GM12878 (cell line): ENCODE results near the gene CDHR4. TPM values are rescaled to one million over a fixed set of nuclear protein-coding genes. Genes with fewer than 3 reads are reported as not detected.

ENCODE experiments used
- ATAC-seq: fragments of 200-7000 bp; cut with Tn5 transposase; 3 replicates; pipeline ENCODE4 v1.9.1; 2020; ENCODE audit warnings: mild to moderate bottlenecking, moderate library complexity
- BruUV-seq: library from RNA; stranded (reverse); fragments of 400-500 nt; replicated peaks from 2 replicates; lab custom pipeline; 2021; lab: Mats Ljungman, UMichigan
- CTCF ChIA-PET: fragments of 300-600 bp; sonication (Branson Sonifier 250); formaldehyde crosslinking; extraction: SDS; loops from one replicate; lab custom pipeline; 2021; ENCODE audit warnings: inconsistent platforms; lab: Yijun Ruan, JAX
- POLR2A ChIA-PET: fragments of 350-600 bp; formaldehyde crosslinking; extraction: SDS; loops from one replicate; lab custom pipeline; 2021; ENCODE audit warnings: inconsistent platforms; lab: Charles Lee
- RAD21 ChIA-PET: fragments of 300-600 bp; sonication (Branson Sonifier 250); formaldehyde crosslinking; loops from one replicate; lab custom pipeline; 2023; ENCODE audit warnings: antibody characterized with exemption; ENCODE audit not compliant: unreplicated experiment; lab: Charles Lee
- SMC1A ChIA-PET: fragments of 300-600 bp; sonication (Branson Sonifier 250); formaldehyde crosslinking; loops from one replicate; lab custom pipeline; 2023; ENCODE audit not compliant: unreplicated experiment, uncharacterized antibody; lab: Charles Lee
- DNase-seq: peaks from one replicate; pipeline ENCODE4 v3.0.0-alpha.2; 2011; ENCODE audit warnings: low read depth, low spot score
- FAIRE-seq: peaks from 3 replicates; lab custom pipeline; 2011; peaks lifted over from hg19 to GRCh38; lab: Jason Lieb, UNC
- H2AFZ ChIP-seq: 2 replicates; pipeline ENCODE4 v1.6.0; 2011; ENCODE audit warnings: low read depth, low read length, control low read depth; ENCODE audit not compliant: control insufficient read depth
- H3K27ac ChIP-seq: 2 replicates; pipeline ENCODE4 v1.5.1; 2011; ENCODE audit warnings: control low read depth; ENCODE audit not compliant: control insufficient read depth, insufficient read depth
- H3K27me3 ChIP-seq, 2 experiments: replicated peaks in 1 of 2; 2 replicates each; pipeline versions ENCODE4 v1.6.0 to v1.6.1; 2011; ENCODE audit warnings: low read length in 1 of 2; ENCODE audit not compliant: control insufficient read depth in 2 of 2, insufficient read depth in 2 of 2
- H3K36me3 ChIP-seq, 2 experiments: 2 replicates each; pipeline ENCODE4 v1.5.1; 2011; ENCODE audit warnings: low read length in 1 of 2; ENCODE audit not compliant: control insufficient read depth in 2 of 2, insufficient read depth in 2 of 2
- H3K4me1 ChIP-seq: 2 replicates; pipeline ENCODE4 v1.6.1; 2011; ENCODE audit warnings: mild to moderate bottlenecking, low read length, moderate library complexity, mixed read lengths; ENCODE audit not compliant: control insufficient read depth, insufficient read depth
- H3K4me2 ChIP-seq: 2 replicates; pipeline ENCODE4 v1.6.0; 2011; ENCODE audit warnings: control low read depth; ENCODE audit not compliant: control insufficient read depth, insufficient read depth
- H3K4me3 ChIP-seq: fragments of 200-600 bp; sonication (generic); 2 replicates; pipeline ENCODE4 v1.5.1; 2016
- H3K79me2 ChIP-seq: 2 replicates; pipeline ENCODE4 v1.6.0; 2011; ENCODE audit warnings: low read length; ENCODE audit not compliant: control insufficient read depth, insufficient read depth
- H3K9ac ChIP-seq: 2 replicates; pipeline ENCODE4 v1.8.0; 2011; ENCODE audit warnings: low read length, control low read depth, mixed read lengths; ENCODE audit not compliant: control insufficient read depth, insufficient read depth
- H3K9me3 ChIP-seq: replicated peaks from 3 replicates; pipeline ENCODE4 v1.5.1; 2011; ENCODE audit warnings: mild to moderate bottlenecking, low read length; ENCODE audit not compliant: control insufficient read depth, insufficient read depth
- H4K20me1 ChIP-seq: 2 replicates; pipeline ENCODE4 v1.6.0; 2011; ENCODE audit not compliant: control insufficient read depth, insufficient read depth
- CEBPB ChIP-seq, 2 experiments: fragments of 150-350 bp in 1 of 2; IDR thresholded peaks; 2 replicates each; pipeline ENCODE4 v1.6.1; 2012 to 2014; ENCODE audit warnings: low read depth in 2 of 2, low read length in 2 of 2, borderline replicate concordance in 1 of 2, inconsistent platforms in 1 of 2
- HDAC6 ChIP-seq: fragments of 200-600 bp; sonication (generic); IDR thresholded peaks from one replicate; pipeline ENCODE4 v1.8.0; 2017; ENCODE audit warnings: antibody characterized with exemption; ENCODE audit not compliant: unreplicated experiment
- KDM1A ChIP-seq: fragments of 200-600 bp; sonication (generic); IDR thresholded peaks from 2 replicates; pipeline ENCODE4 v1.6.1; 2016; ENCODE audit warnings: borderline replicate concordance
- MEF2A ChIP-seq: IDR thresholded peaks from 2 replicates; pipeline ENCODE4 v1.6.1; 2011; ENCODE audit warnings: low read depth, mild to moderate bottlenecking, low read length, moderate library complexity; ENCODE audit not compliant: insufficient read depth
- PML ChIP-seq: IDR thresholded peaks from 2 replicates; pipeline ENCODE4 v1.6.1; 2012; ENCODE audit warnings: low read length, inconsistent platforms
- RUNX3 ChIP-seq: IDR thresholded peaks from 2 replicates; pipeline ENCODE4 v1.6.1; 2012; ENCODE audit warnings: low read length, inconsistent platforms
- SMC3 ChIP-seq: IDR thresholded peaks from 2 replicates; pipeline ENCODE4 v1.6.1; 2011; ENCODE audit warnings: low read length, improper control_type of control experiment, borderline replicate concordance
- WGBS: methylation state at CpG from one replicate; pipeline ENCODE4 v1.1.6; 2016; ENCODE audit warnings: low lambda C conversion rate; ENCODE audit not compliant: insufficient replicate concordance, insufficient coverage; ENCODE audit errors: missing lambda C conversion rate; 5-methylcytosine and 5-hydroxymethylcytosine counted together
- in situ Hi-C: fragments of 300-500 bp; cut with MboI; formaldehyde crosslinking; loops from 9 replicates; pipeline ENCODE4 v1.14.3; 2018; ENCODE audit warnings: mixed read lengths
- intact Hi-C: fragments of 100-400 bp; cut with micrococcal nuclease; formaldehyde crosslinking; loops from one replicate; pipeline ENCODE4 v1.14.2; 2022; ENCODE audit not compliant: unreplicated experiment
- polyA plus RNA-seq, 11 experiments: library from polyadenylated mRNA; depleted of rRNA in 4 of 11; unstranded in 6 of 11; stranded (reverse) in 5 of 11; fragments of >200 nt; fragmentation: Nextera tagmentation in 4 of 11; fragmentation: Illumina TruSeq in 1 of 11; extraction: Ambion mirVana in 4 of 11; extraction: Trizol in 1 of 11; gene quantifications; 1 replicate in 1 of 11; 2 replicates in 10 of 11; pipeline versions ENCODE4 v1.2.1 to v1.2.3, GENCODE V29; 2011 to 2016; ENCODE audit warnings: inconsistent platforms in 2 of 11, missing spikeins in 2 of 11, low read depth in 1 of 11
- total RNA-seq, 4 experiments: library from RNA; depleted of rRNA in 3 of 4; stranded (reverse); fragments of >200 nt in 3 of 4; fragmentation: Illumina TruSeq in 1 of 4; extraction: Trizol in 1 of 4; gene quantifications; 2 replicates each; pipeline versions ENCODE4 v1.2.1 to v1.2.3, GENCODE V29; 2013 to 2021
- TF ChIP-seq, protein P1 (sequence below): fragments of 150-350 bp; IDR thresholded peaks from 2 replicates; pipeline ENCODE4 v1.6.1; 2016; ENCODE audit warnings: low read depth, low read length
- TF ChIP-seq, protein P2 (sequence below): IDR thresholded peaks from 2 replicates; pipeline ENCODE4 v1.6.1; 2011; ENCODE audit warnings: low read depth, mild to moderate bottlenecking, low read length, moderate library complexity, borderline replicate concordance; ENCODE audit errors: extremely low read depth

The CDHR4 gene
- total and polyA plus RNA-seq, 10 of the 15 experiments (the other 5 are each of a cell fraction or from before 2014, with no cell fraction given), result not detected

DNA sequence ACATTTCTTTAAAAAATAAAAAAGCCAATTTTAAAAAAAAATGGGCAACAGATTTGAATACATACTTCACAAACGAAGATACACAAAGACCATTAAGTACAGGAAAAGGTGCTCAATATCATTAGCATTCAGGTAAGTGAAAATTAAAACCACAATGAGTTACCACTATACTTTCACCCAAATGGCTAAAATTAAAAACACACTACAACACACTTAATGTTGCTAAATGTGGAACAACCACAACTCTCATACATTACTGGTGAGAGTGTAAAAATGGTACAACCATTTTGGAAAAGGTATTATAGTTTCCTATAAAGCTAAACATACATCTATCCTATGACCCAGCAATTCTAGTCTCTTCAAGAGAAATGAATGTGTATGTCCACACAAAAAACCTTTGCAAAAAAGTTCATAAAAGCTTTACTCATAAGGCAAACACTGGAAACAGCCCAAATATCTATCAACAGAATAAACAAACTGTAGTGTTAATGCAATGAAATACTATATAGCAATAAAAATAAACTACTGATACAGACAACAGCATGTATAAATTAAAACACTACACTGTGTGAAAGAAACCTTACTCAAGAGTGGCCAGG, 28.2 kb downstream of the CDHR4 start:
- TF ChIP-seq SMC3, result no peak
- TF ChIP-seq, protein P1, sequence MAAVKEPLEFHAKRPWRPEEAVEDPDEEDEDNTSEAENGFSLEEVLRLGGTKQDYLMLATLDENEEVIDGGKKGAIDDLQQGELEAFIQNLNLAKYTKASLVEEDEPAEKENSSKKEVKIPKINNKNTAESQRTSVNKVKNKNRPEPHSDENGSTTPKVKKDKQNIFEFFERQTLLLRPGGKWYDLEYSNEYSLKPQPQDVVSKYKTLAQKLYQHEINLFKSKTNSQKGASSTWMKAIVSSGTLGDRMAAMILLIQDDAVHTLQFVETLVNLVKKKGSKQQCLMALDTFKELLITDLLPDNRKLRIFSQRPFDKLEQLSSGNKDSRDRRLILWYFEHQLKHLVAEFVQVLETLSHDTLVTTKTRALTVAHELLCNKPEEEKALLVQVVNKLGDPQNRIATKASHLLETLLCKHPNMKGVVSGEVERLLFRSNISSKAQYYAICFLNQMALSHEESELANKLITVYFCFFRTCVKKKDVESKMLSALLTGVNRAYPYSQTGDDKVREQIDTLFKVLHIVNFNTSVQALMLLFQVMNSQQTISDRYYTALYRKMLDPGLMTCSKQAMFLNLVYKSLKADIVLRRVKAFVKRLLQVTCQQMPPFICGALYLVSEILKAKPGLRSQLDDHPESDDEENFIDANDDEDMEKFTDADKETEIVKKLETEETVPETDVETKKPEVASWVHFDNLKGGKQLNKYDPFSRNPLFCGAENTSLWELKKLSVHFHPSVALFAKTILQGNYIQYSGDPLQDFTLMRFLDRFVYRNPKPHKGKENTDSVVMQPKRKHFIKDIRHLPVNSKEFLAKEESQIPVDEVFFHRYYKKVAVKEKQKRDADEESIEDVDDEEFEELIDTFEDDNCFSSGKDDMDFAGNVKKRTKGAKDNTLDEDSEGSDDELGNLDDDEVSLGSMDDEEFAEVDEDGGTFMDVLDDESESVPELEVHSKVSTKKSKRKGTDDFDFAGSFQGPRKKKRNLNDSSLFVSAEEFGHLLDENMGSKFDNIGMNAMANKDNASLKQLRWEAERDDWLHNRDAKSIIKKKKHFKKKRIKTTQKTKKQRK, result no peak
- no peak for TF ChIP-seq CEBPB (IDR thresholded peaks at IDR 0.05; ENCODE audit: borderline replicate concordance in 1 of 2, low read depth in 2 of 2, low read length in 2 of 2)
- no peak for TF ChIP-seq HDAC6
- TF ChIP-seq KDM1A, result no peak
- TF ChIP-seq MEF2A, result peak; percentile 68; the same call in 1 of the 2 replicates
- TF ChIP-seq RUNX3, result peak; percentile 72
- no peak for TF ChIP-seq PML
- TF ChIP-seq, protein P2, sequence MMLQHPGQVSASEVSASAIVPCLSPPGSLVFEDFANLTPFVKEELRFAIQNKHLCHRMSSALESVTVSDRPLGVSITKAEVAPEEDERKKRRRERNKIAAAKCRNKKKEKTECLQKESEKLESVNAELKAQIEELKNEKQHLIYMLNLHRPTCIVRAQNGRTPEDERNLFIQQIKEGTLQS, result no peak
- no peaks in the 10 kb centered on the region for H3K4me1 ChIP-seq
- in situ Hi-C loops, result no loop called here
- ChIA-PET RAD21 (interaction anchor here (0.6 kb wide), 1 partner anchor 32 kb away, joined by 3 read pairs; the partner anchor contains the start of gene INKA1), CTCF (interaction anchor here (3.1 kb wide), 1 partner anchor 67 kb away, joined by 9 read pairs; no protein-coding TSS in a partner anchor), SMC1A (interaction anchor here (0.9 to 1.7 kb wide), 3 partner anchors 8 to 17 kb away, joined by 3 to 5 read pairs (median 4); no protein-coding TSS in a partner anchor), POLR2A (interaction anchor here (0.6 kb wide), 1 partner anchor 17 kb away, joined by 5 read pairs; no protein-coding TSS in a partner anchor)
- H3K27me3 ChIP-seq, result no peaks in the 10 kb centered on the region
- 13% methylated on average over 1 of the region's 1 CpG for WGBS
- ATAC-seq (no peak), FAIRE-seq (peak; percentile 62), DNase-seq (no peak)
- H3K9ac ChIP-seq, result no peak overlapping the region
- H3K79me2 ChIP-seq, result peaks cover 10% of the 10 kb centered on the region; the same call in 1 of the 2 replicates
- H3K9me3 ChIP-seq, result no peaks in the 10 kb centered on the region
- intact Hi-C loops, result no loop called here
- no peak overlapping the region for H3K27ac ChIP-seq
- BruUV-seq, result no TSS peak
- no peak overlapping the region for H2AFZ ChIP-seq
- no peaks in the 10 kb centered on the region for H3K36me3 ChIP-seq
- peaks cover 4% of the 10 kb centered on the region for H4K20me1 ChIP-seq
- no peak overlapping the region for H3K4me2 ChIP-seq
- H3K4me3 ChIP-seq, result no peak overlapping the region
